GM10248 (cell line): ENCODE results near the gene LBP.

Experiments
- CTCF ChIA-PET: fragments of 300-600 bp; sonication (Branson Sonifier 250); formaldehyde crosslinking; extraction: SDS; loops from one replicate; lab custom pipeline; 2021; ENCODE audit warnings: antibody characterized with exemption; lab: Yijun Ruan, JAX
- POLR2A ChIA-PET: fragments of 350-650 bp; sonication (Branson Sonifier 250); formaldehyde crosslinking; extraction: SDS; loops from one replicate; lab custom pipeline; 2020; ENCODE audit warnings: antibody characterized with exemption; lab: Yijun Ruan, JAX
- DNase-seq: peaks from one replicate; pipeline ENCODE4 v3.0.0; 2012; ENCODE audit errors: extremely low spot score
- CTCF ChIP-seq: IDR thresholded peaks from 2 replicates; pipeline ENCODE4 v1.5.1; 2012; ENCODE audit warnings: mild to moderate bottlenecking, low read depth; ENCODE audit errors: extremely low read depth, missing control alignments, control extremely low read depth

LBP gene

DNA sequence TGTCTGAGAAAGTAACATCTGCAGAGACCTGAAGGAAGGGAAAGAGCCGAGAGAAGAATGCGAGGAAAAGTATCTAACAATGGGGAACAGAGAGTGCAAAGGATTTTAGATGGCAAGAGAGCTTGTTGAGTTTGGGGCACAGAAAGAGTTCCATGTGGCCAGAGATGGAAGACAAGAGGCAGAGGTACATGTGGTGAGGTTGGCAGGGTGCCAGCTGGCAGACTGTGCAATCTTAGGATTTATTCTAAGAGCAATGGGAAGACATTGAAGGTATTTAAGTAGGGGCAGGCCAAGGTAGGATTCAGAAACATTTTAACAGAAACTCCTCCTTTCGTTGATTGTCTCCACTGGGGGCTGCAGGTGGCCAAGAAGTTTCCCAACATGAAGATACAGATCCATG lies 20.4 kb upstream of the LBP start:
- ChIA-PET CTCF (interaction anchor here (1.9 kb wide), 1 partner anchor 20 kb away, joined by 5 read pairs; no protein-coding TSS in a partner anchor), POLR2A (no interaction called here)
- TF ChIP-seq CTCF = no peak
- no peak for DNase-seq

DNA sequence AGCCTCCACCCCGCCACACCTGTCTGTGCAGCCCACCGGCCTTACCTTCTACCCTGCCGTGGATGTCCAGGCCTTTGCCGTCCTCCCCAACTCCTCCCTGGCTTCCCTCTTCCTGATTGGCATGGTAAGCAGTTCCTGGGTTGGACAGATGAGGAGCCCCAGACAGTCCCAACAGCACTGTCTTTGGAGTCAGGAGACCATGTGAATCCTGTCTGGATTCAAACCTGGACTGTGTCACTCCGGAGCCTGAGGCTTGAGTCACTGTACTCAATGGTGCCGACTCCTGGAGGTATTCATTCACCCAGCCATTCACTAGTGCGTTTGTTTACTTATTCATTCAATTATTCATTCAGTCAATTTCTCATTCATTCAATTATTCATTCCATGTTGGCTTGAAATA lies 20.0 kb upstream of the LBP start:
- DNase-seq = no peak
- ChIA-PET CTCF (no interaction called here), POLR2A (no interaction called here)
- no peak for TF ChIP-seq CTCF

- POLR2A ChIA-PET = no interaction called here
- no peak for DNase-seq
- no peak for TF ChIP-seq CTCF
- CTCF ChIA-PET = no interaction called here
These were observed 15.6 kb upstream of the LBP start for GRCh38 chr20:38330638-38331037.

DNA sequence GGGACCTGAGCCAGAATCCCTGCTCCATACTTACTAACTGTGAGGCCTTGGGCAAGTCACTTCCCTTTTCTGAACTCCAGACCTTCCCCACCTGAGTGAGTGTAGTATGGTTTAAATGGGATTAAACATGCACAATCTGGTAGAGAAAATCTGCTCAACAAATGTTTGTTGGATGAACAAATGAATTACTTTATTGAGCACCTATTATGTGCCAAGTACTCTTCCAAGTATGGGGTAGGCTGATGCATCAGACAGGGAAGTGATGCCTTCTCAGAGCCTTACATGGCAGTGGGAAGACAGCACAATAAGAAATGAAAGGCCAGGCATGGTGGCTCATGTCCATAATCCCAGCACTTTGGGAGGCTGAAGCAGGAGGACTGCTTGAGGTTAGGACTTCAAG lies 15.0 kb upstream of the LBP start:
- no peak for TF ChIP-seq CTCF
- no peak for DNase-seq
- ChIA-PET POLR2A (interaction anchor here (0.7 kb wide), 1 partner anchor 14 kb away, joined by 4 read pairs; no protein-coding TSS in a partner anchor), CTCF (no interaction called here)

- POLR2A ChIA-PET = interaction anchor here (0.7 kb wide), 1 partner anchor 15 kb away, joined by 4 read pairs; no protein-coding TSS in a partner anchor
- DNase-seq = no peak
- CTCF ChIA-PET = interaction anchor here (0.6 kb wide), 1 partner anchor 407 kb away, joined by 3 read pairs; no protein-coding TSS in a partner anchor
- no peak for TF ChIP-seq CTCF
These were observed 14.5 kb upstream of the LBP start for GRCh38 chr20:38331814-38332213.

GRCh38 chr20:38334016-38334415 lies 12.3 kb upstream of the LBP start:
- no peak for TF ChIP-seq CTCF
- CTCF ChIA-PET = no interaction called here
- POLR2A ChIA-PET = no interaction called here
- no peak for DNase-seq
